Mesodermal cell (in vitro differentiated cells): ENCODE results near the gene MCOLN2.

Experiments
- H3K27ac ChIP-seq: 2 replicates; pipeline ENCODE4 v1.7.0; 2013; ENCODE audit warnings: mild to moderate bottlenecking, low read depth, low read length, moderate library complexity; ENCODE audit not compliant: severe bottlenecking
- H3K36me3 ChIP-seq: 2 replicates; pipeline ENCODE4 v1.7.1; 2013; ENCODE audit warnings: mild to moderate bottlenecking, low read length, moderate library complexity; ENCODE audit not compliant: control insufficient read depth, insufficient read depth
- H3K4me1 ChIP-seq: one replicate; pipeline ENCODE4 v1.7.1; 2013; ENCODE audit warnings: mild to moderate bottlenecking, low read length; ENCODE audit not compliant: insufficient read depth, control insufficient read depth, poor library complexity, severe bottlenecking
- H3K4me3 ChIP-seq: 2 replicates; pipeline ENCODE4 v1.7.0; 2013; ENCODE audit warnings: low read length, control low read depth, mild to moderate bottlenecking; ENCODE audit not compliant: insufficient read depth, poor library complexity, severe bottlenecking; ENCODE audit errors: extremely low read depth
- H3K9me3 ChIP-seq: 2 replicates; pipeline ENCODE4 v1.7.1; 2013; ENCODE audit warnings: mild to moderate bottlenecking, low read length, moderate library complexity; ENCODE audit not compliant: control insufficient read depth
- WGBS, 2 experiments: methylation state at CpG; one replicate each; pipeline ENCODE4 v1.1.5; 2013; ENCODE audit warnings: missing lambda C conversion rate in 2 of 2; ENCODE audit not compliant: insufficient coverage in 2 of 2; 5-methylcytosine and 5-hydroxymethylcytosine counted together

MCOLN2 gene

GRCh38 chr1:84876353-84876752, 120.6 kb downstream of the MCOLN2 start:
- Histone ChIP-seq H3K27ac (no peak overlapping the region), H3K4me3 (no peak overlapping the region), H3K4me1 (peaks cover 3% of the 10 kb centered on the region), H3K36me3 (no peaks in the 10 kb centered on the region), H3K9me3 (no peaks in the 10 kb centered on the region)
- 71 to 90% methylated on average over 2 of the region's 5 CpGs for WGBS, 2 experiments
